Measurements from ENCODE around the gene CDC20. TPM values are rescaled to one million over a fixed set of nuclear protein-coding genes. Genes with fewer than 3 reads are reported as not detected.
A peak's percentile ranks its signal among the peaks of the same experiment; 100 is the strongest.

The CDC20 gene
- total RNA-seq, 1 experiment from 2014 or later: 215 TPM

GRCh38 chr1:43388613-43389012 is 29.8 kb downstream of the CDC20 start:
- in situ Hi-C loops (cut with HindIII; ENCODE audit: low pct_unique_long_range_greater_than_20kb, low sequenced_read_pairs) (no loop called here), intact Hi-C loops (cut with micrococcal nuclease; ENCODE audit: unreplicated experiment) (no loop called here)
- no peak for TF ChIP-seq TCF7L2 (IDR thresholded peaks at IDR 0.05; ENCODE audit: low read depth, low read length)
- no peak for TF ChIP-seq CTCF (IDR thresholded peaks at IDR 0.05)
- no peaks in the 10 kb centered on the region for H3K27me3 ChIP-seq (ENCODE audit: control insufficient read depth, insufficient read depth, low read length)
- ChIA-PET POLR2A (no interaction called here), CTCF (no interaction called here)
- H3K36me3 ChIP-seq (ENCODE audit: control insufficient read depth, insufficient read depth, low read length): peaks cover 28% of the 10 kb centered on the region
- no peaks in the 10 kb centered on the region for H3K9me3 ChIP-seq (ENCODE audit: control insufficient read depth, insufficient read depth, low read depth, low read length)
- DNase-seq (ENCODE audit: low read depth, low spot score) (no peak), ATAC-seq (no peak)
- H3K4me1 ChIP-seq (ENCODE audit: control insufficient read depth, insufficient read depth, low read length): peaks cover 14% of the 10 kb centered on the region
- peak overlapping the region; percentile 90 for H3K27ac ChIP-seq (ENCODE audit: low read length)
- peak overlapping the region; percentile 73 to 81 for H3K4me3 ChIP-seq (ENCODE audit: low read depth in 2 of 2, low read length in 2 of 2)
- no TSS peak for BruUV-seq (replicated peaks)

DNA sequence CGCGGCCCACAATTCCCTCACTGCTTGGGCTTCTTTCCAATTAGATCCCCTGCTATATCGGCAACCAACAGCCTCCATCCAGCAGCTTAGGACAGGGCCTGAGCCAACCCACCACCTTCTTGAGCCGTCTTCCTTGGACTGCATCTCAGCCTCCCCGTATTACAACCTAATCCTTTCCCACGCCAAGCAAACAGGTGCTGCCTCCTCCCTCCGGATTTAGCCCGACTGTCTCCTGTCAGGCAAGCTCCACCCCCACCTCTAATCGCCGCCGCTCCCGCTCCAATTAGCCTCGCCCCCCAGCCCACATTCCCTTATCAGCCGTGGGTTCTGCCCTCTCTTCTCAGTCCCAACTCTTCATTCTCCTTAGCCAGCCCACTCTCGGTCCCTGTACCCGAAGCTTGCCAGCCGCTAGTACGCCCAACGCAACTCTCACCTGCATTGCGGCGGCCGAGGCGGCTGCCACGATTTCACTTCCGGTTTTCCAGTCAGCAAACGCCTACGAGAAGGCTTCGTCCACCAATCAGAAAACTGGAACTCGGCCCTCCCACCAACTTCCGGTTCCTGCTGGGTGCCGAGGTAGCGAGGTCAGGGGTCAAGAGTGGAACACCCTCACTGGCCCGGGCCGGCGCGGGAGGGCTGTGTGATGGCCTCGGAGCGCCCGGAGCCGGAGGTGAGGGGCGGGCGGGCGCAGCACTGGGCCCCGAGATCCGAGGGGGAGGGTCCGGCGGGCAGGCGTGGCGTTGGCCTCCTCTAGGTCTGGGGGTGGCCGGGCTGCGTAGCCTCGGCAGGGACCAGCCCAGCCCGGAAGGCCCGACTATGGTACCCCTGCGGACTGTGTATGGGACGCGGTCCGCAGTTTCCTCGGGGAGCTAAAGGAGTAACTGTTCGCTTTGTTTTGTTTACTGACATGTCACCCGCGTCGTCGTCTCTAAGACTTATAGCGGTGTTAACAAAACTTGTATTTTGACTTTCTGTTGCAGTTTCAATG is 30.8 kb downstream of the CDC20 start, which contains the start of the genes MED8 and SZT2:
Gene MED8 (minus strand): TSS at position 475 of the 988 bp plus-strand sequence. CDS start 36 bp downstream, at position 439.
Gene SZT2 (plus strand): TSS at position 574 of the 988 bp plus-strand sequence. CDS start 70 bp downstream, at position 644.
- peaks cover 14% of the 10 kb centered on the region for H3K4me1 ChIP-seq (ENCODE audit: control insufficient read depth, insufficient read depth, low read length)
- ChIA-PET CTCF (no interaction called here), POLR2A (interaction anchor here (0.7 kb wide), 1 partner anchor 122 kb away, joined by 7 read pairs; no protein-coding TSS in a partner anchor)
- DNase-seq (ENCODE audit: low read depth, low spot score) (peak; percentile 90), ATAC-seq (peak; percentile 99)
- BruUV-seq (replicated peaks): no TSS peak
- peaks cover 20% of the 10 kb centered on the region; the same call in 1 of the 2 replicates for H3K36me3 ChIP-seq (ENCODE audit: control insufficient read depth, insufficient read depth, low read length)
- no peaks in the 10 kb centered on the region for H3K27me3 ChIP-seq (ENCODE audit: control insufficient read depth, insufficient read depth, low read length)
- peak; percentile 93 for TF ChIP-seq POLR2AphosphoS5 (IDR thresholded peaks at IDR 0.05; ENCODE audit: low read depth, low read length)
- TF ChIP-seq, protein P1, sequence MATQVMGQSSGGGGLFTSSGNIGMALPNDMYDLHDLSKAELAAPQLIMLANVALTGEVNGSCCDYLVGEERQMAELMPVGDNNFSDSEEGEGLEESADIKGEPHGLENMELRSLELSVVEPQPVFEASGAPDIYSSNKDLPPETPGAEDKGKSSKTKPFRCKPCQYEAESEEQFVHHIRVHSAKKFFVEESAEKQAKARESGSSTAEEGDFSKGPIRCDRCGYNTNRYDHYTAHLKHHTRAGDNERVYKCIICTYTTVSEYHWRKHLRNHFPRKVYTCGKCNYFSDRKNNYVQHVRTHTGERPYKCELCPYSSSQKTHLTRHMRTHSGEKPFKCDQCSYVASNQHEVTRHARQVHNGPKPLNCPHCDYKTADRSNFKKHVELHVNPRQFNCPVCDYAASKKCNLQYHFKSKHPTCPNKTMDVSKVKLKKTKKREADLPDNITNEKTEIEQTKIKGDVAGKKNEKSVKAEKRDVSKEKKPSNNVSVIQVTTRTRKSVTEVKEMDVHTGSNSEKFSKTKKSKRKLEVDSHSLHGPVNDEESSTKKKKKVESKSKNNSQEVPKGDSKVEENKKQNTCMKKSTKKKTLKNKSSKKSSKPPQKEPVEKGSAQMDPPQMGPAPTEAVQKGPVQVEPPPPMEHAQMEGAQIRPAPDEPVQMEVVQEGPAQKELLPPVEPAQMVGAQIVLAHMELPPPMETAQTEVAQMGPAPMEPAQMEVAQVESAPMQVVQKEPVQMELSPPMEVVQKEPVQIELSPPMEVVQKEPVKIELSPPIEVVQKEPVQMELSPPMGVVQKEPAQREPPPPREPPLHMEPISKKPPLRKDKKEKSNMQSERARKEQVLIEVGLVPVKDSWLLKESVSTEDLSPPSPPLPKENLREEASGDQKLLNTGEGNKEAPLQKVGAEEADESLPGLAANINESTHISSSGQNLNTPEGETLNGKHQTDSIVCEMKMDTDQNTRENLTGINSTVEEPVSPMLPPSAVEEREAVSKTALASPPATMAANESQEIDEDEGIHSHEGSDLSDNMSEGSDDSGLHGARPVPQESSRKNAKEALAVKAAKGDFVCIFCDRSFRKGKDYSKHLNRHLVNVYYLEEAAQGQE (IDR thresholded peaks at IDR 0.05; ENCODE audit: insufficient read depth in 1 of 2, low read depth in 2 of 2, low read length in 1 of 2): no peak
- intact Hi-C loops (cut with micrococcal nuclease; ENCODE audit: unreplicated experiment): no loop called here
- H3K9me3 ChIP-seq (ENCODE audit: control insufficient read depth, insufficient read depth, low read depth, low read length): no peaks in the 10 kb centered on the region
- H3K4me3 ChIP-seq (ENCODE audit: low read depth in 2 of 2, low read length in 2 of 2): peak within 1 kb of the TSS; percentile 73 to 81
- peak within 1 kb of the TSS; percentile 90 for H3K27ac ChIP-seq (ENCODE audit: low read length)
- in situ Hi-C loops (cut with HindIII; ENCODE audit: low pct_unique_long_range_greater_than_20kb, low sequenced_read_pairs): no loop called here

DNA sequence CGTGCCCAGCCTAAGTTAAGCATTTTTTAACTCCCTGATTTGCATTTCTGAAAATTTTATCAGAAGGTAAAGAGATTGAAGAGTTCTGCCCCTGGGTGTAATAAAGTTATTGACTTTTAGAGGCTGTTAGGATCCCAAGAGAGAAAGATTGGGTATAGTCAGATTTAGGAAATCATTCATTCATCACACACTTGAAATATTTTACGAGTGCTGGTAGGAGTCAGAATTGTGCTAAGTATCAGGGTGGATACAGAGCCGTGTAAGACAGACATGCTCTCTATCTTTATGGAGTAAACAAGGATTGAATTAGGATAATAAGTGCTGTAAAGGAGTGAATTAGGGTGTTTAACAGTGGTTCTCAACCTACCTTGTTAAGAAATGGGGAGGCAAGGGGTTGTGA is 33.9 kb downstream of the CDC20 start:
- H3K27me3 ChIP-seq (ENCODE audit: control insufficient read depth, insufficient read depth, low read length): no peaks in the 10 kb centered on the region
- in situ Hi-C loops (cut with HindIII; ENCODE audit: low pct_unique_long_range_greater_than_20kb, low sequenced_read_pairs) (no loop called here), intact Hi-C loops (cut with micrococcal nuclease; ENCODE audit: unreplicated experiment) (no loop called here)
- H3K4me3 ChIP-seq (ENCODE audit: low read depth in 2 of 2, low read length in 2 of 2): no peak overlapping the region
- TF ChIP-seq TCF7L2 (IDR thresholded peaks at IDR 0.05; ENCODE audit: low read depth, low read length): no peak
- TF ChIP-seq CTCF (IDR thresholded peaks at IDR 0.05): no peak
- no peak for TF ChIP-seq POLR2AphosphoS5 (IDR thresholded peaks at IDR 0.05; ENCODE audit: low read depth, low read length)
- TF ChIP-seq, protein P1 (IDR thresholded peaks at IDR 0.05; ENCODE audit: insufficient read depth in 1 of 2, low read depth in 2 of 2, low read length in 1 of 2): no peak
- CTCF ChIA-PET: no interaction called here
- no peaks in the 10 kb centered on the region for H3K9me3 ChIP-seq (ENCODE audit: control insufficient read depth, insufficient read depth, low read depth, low read length)
- no peak for ATAC-seq
- no peak for DNase-seq (ENCODE audit: low read depth, low spot score)
- peaks cover 14% of the 10 kb centered on the region for H3K4me1 ChIP-seq (ENCODE audit: control insufficient read depth, insufficient read depth, low read length)
- BruUV-seq (replicated peaks): no TSS peak
- peaks cover 8% of the 10 kb centered on the region; the same call in 1 of the 2 replicates for H3K36me3 ChIP-seq (ENCODE audit: control insufficient read depth, insufficient read depth, low read length)
- H3K27ac ChIP-seq (ENCODE audit: low read length): no peak overlapping the region
- POLR2A ChIA-PET: no interaction called here

Data from Panc1 (cell line).